Naive B cell (primary cell): ENCODE results near the gene VCAN. TPM values are rescaled to one million over a fixed set of nuclear protein-coding genes. Genes with fewer than 3 reads are reported as not detected.

Experiments used
- ATAC-seq, 2 donors: fragments of 150-1000 bp; cut with Tn5 transposase; 2 replicates each; pipeline ENCODE4 v1.10.0; 2021; ENCODE audit warnings: low read depth in 2 of 2, mild to moderate bottlenecking in 2 of 2, moderate library complexity in 2 of 2
- DNase-seq: peaks from one replicate; pipeline ENCODE4 v3.0.0; 2022
- H3K27ac Mint-ChIP-seq, 6 donors: one replicate each; pipeline ENCODE4 v1.8.0; 2020 to 2022; ENCODE audit warnings: mild to moderate bottlenecking in 6 of 6, mixed read lengths in 6 of 6, moderate library complexity in 5 of 6, inconsistent platforms in 2 of 6
- H3K27me3 Mint-ChIP-seq, 3 donors: one replicate each; pipeline ENCODE4 v1.8.0; 2021 to 2022; ENCODE audit warnings: mixed read lengths in 3 of 3, mild to moderate bottlenecking in 1 of 3
- H3K36me3 Mint-ChIP-seq, 2 donors: one replicate each; pipeline ENCODE4 v1.8.0; 2020 to 2022; ENCODE audit warnings: mixed read lengths in 2 of 2, inconsistent platforms in 1 of 2, mild to moderate bottlenecking in 1 of 2
- H3K4me1 Mint-ChIP-seq, 3 donors: one replicate each; pipeline ENCODE4 v1.8.0; 2020 to 2022; ENCODE audit warnings: mixed read lengths in 3 of 3, inconsistent platforms in 1 of 3, mild to moderate bottlenecking in 1 of 3, moderate library complexity in 1 of 3
- H3K4me3 Mint-ChIP-seq, 8 donors: one replicate each; pipeline ENCODE4 v1.8.0; 2020 to 2022; ENCODE audit warnings: mild to moderate bottlenecking in 8 of 8, mixed read lengths in 8 of 8, moderate library complexity in 8 of 8, inconsistent platforms in 2 of 8
- H3K9me3 Mint-ChIP-seq, 7 donors: one replicate each; pipeline ENCODE4 v1.8.0; 2020 to 2022; ENCODE audit warnings: mixed read lengths in 7 of 7, mild to moderate bottlenecking in 5 of 7, inconsistent platforms in 2 of 7, moderate library complexity in 1 of 7
- polyA plus RNA-seq, 6 donors: library from polyadenylated mRNA; unstranded; fragments of 300-500 nt; fragmentation: Illumina TruSeq; gene quantifications; one replicate each; pipeline ENCODE4 v1.2.3, GENCODE V29; 2021; ENCODE audit warnings: low read depth in 6 of 6

The VCAN gene
- polyA plus RNA-seq, 6 donors from 2014 or later: 0.28 to 2.1 (median 0.66) TPM

DNA sequence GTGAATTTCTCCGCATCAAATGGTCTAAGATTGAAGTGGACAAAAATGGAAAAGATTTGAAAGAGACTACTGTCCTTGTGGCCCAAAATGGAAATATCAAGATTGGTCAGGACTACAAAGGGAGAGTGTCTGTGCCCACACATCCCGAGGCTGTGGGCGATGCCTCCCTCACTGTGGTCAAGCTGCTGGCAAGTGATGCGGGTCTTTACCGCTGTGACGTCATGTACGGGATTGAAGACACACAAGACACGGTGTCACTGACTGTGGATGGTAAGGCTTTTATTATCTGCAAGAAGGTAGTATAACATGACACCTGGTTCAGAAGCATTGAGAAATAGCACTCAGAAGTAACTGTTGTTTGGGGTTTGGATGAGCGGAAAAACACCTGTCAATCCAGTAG, 18.7 kb downstream of the VCAN start:
- ATAC-seq (no peak), DNase-seq (no peak)
- Mint-ChIP-seq H3K27me3 (peaks cover 4 to 16% (median 9%) of the 10 kb centered on the region in 3 donors), H3K9me3 (peaks cover 0 to 4% (median 0%) of the 10 kb centered on the region in 7 donors), H3K36me3 (no peaks in the 10 kb centered on the region), H3K27ac (no peak overlapping the region), H3K4me1 (no peaks in the 10 kb centered on the region), H3K4me3 (no peak overlapping the region)

DNA sequence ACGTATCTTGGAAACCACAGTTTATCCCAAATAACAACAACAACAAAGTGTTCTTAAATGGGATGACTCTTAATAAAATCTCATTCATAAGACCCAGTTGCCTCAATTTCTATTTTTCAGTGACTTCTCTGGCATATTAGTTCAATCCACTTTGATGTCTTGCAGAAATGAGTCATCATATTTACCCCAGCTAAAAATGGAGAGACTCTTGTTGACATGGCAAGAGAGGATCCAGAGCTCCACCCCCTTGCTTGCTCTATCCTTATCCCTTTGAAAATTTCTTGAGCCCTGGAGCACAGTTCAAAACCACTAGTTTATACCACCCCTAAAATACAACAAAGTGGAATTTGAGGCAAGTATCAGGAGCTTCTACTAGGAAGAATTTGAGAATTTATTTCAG, 20.8 kb downstream of the VCAN start:
- DNase-seq: no peak
- H3K27me3 Mint-ChIP-seq: peaks cover 4 to 13% (median 9%) of the 10 kb centered on the region in 3 donors

DNA sequence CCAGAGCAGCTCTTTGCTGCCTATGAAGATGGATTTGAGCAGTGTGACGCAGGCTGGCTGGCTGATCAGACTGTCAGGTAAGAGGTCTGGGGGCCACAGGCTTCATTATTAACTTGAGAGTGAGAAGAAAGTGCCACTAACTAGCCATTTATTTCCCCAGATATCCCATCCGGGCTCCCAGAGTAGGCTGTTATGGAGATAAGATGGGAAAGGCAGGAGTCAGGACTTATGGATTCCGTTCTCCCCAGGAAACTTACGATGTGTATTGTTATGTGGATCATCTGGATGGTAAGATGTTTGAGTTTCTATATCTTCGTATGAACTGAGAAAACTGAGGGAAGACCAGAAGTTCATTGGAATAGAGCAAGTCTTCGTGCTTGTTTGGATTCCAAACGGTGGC, 22.1 kb downstream of the VCAN start:
- no peak overlapping the region for H3K4me3 Mint-ChIP-seq
- peaks cover 4 to 13% (median 9%) of the 10 kb centered on the region in 3 donors for H3K27me3 Mint-ChIP-seq
- no peaks in the 10 kb centered on the region for H3K36me3 Mint-ChIP-seq
- peaks cover 0 to 5% (median 0%) of the 10 kb centered on the region in 7 donors for H3K9me3 Mint-ChIP-seq
- H3K4me1 Mint-ChIP-seq: no peaks in the 10 kb centered on the region
- no peak for ATAC-seq
- DNase-seq: no peak
- H3K27ac Mint-ChIP-seq: no peak overlapping the region

More for the DNA sequence above, 20.8 kb downstream of the VCAN start:
- peaks cover 0 to 2% (median 0%) of the 10 kb centered on the region in 7 donors for H3K9me3 Mint-ChIP-seq
- H3K36me3 Mint-ChIP-seq: no peaks in the 10 kb centered on the region
- H3K27ac Mint-ChIP-seq: peak overlapping the region in 1 of 6 donors; percentile 42
- no peak overlapping the region for H3K4me3 Mint-ChIP-seq
- H3K4me1 Mint-ChIP-seq: no peaks in the 10 kb centered on the region
- no peak for ATAC-seq

DNA sequence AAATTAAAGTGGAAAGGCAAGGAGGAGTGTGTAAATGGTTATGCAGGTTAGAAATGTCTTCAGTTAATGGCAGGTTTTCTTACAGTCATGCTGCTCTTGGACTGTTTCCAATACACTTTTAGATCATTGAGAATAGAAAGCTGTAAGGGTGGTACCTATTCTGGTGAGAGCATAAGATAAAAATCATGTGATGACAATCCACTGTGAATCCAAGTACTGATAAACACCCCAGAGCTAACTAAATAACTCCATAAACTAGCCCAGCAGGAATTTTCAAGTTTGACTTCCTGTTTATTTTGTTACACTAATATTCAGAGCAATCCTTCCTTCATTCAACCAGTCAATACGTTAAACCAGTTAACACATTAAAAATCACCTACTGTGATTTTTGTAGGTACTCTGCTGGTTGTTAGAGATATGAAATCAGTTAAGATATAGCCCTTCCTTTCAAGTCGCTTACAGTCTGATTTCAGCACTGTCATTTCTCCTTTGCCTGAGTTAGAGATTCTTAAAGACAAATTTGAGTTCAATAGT, 22.6 kb downstream of the VCAN start:
- no peak for ATAC-seq
- H3K27ac Mint-ChIP-seq: no peak overlapping the region
- H3K27me3 Mint-ChIP-seq: peaks cover 4 to 13% (median 9%) of the 10 kb centered on the region in 3 donors
- no peak overlapping the region for H3K4me3 Mint-ChIP-seq
- no peak for DNase-seq
- H3K4me1 Mint-ChIP-seq: no peaks in the 10 kb centered on the region
- H3K36me3 Mint-ChIP-seq: no peaks in the 10 kb centered on the region
- peaks cover 0 to 5% (median 0%) of the 10 kb centered on the region in 7 donors for H3K9me3 Mint-ChIP-seq

DNA sequence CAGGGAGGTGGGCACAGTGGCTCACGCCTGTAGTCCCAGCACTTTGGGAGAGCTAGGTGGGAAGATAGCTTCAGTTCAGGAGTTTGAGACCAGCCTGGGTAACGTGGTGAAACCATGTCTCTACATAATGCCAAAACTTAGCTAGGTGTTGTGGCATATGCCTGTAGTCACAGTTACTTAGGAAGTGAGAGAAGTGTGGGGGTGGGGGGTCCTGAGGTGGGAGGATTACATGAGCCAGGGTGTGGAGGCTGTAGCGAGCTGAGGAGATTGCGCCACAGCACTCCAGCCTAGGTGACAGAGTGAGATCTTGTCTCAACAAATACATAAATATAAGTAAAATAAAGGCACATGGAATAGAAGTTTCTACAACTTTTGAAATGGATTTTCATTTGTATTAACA, 23.1 kb downstream of the VCAN start:
- H3K27me3 Mint-ChIP-seq: peaks cover 4 to 13% (median 9%) of the 10 kb centered on the region in 3 donors
- no peak for ATAC-seq
- peaks cover 0 to 5% (median 0%) of the 10 kb centered on the region in 7 donors for H3K9me3 Mint-ChIP-seq
- no peak overlapping the region for H3K27ac Mint-ChIP-seq
- H3K4me3 Mint-ChIP-seq: no peak overlapping the region
- H3K36me3 Mint-ChIP-seq: no peaks in the 10 kb centered on the region
- H3K4me1 Mint-ChIP-seq: no peaks in the 10 kb centered on the region
- no peak for DNase-seq

DNA sequence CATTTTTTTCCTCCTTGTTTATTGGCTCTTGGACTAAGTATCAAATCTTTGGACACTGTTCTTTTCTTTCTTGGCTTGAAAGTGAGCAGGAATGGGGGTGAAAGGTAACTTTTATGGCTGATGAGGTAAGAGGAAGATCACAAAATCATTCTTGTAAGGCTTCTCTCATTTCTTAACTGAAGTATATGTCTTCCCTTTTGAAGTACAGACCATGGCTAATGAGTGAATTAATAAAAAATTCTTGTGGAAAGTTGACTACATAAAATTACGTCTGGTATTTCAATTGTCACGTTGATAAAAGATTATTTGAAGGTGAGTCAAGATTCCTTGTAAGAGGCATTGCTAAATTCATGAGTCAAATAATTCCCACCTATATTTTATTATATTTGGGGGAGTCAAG, 25.1 kb downstream of the VCAN start:
- ATAC-seq (no peak), DNase-seq (no peak)
- H3K36me3 Mint-ChIP-seq: no peaks in the 10 kb centered on the region
- peaks cover 0 to 9% (median 3%) of the 10 kb centered on the region in 7 donors for H3K9me3 Mint-ChIP-seq
- peaks cover 0 to 9% (median 9%) of the 10 kb centered on the region in 3 donors for H3K27me3 Mint-ChIP-seq
- H3K4me3 Mint-ChIP-seq: no peak overlapping the region
- no peaks in the 10 kb centered on the region for H3K4me1 Mint-ChIP-seq
- H3K27ac Mint-ChIP-seq: no peak overlapping the region

DNA sequence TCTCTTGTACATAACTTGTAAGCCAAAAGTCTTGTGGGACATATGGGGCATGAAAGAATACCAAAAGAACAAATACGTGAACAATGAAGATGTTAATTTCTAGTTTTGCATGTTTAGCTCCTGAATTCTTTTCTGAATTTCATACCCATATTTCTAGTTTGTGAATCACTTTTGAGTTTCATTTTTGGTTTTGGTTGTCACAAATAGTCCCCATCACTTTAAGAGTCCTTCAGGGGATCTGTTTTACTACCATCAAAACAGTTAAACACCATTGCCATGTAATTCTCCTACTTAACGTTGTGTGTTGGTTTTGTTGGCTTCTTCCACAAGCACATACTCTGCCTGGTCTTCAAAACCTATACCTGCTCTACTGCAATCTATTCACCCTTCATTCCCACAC, 27.0 kb downstream of the VCAN start:
- no peak overlapping the region for H3K4me3 Mint-ChIP-seq
- peaks cover 0 to 4% (median 3%) of the 10 kb centered on the region in 3 donors for H3K27me3 Mint-ChIP-seq
- H3K36me3 Mint-ChIP-seq: no peaks in the 10 kb centered on the region
- ATAC-seq (no peak), DNase-seq (no peak)
- no peaks in the 10 kb centered on the region for H3K4me1 Mint-ChIP-seq
- H3K27ac Mint-ChIP-seq: peak overlapping the region in 1 of 6 donors; percentile 26
- peaks cover 0 to 9% (median 3%) of the 10 kb centered on the region in 7 donors for H3K9me3 Mint-ChIP-seq

DNA sequence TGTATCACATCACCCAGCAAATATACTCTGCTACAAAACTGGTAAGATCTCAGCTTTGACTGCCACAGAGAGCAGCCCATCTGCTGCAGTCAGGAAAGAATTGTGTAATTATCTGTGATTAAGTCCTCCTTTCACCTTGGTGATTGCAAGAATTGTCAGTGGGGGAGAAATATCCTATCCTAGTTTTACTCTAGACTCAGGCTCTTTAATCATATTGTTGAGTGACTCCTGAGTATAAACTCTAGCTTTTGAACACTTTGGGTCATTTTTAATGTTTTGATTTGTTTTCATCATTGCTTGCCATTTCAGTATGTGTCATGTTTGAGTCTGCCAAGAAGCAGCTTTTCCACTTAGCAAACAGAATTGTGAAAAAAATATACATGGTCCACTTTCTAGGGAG, 32.1 kb downstream of the VCAN start:
- DNase-seq: no peak
- no peaks in the 10 kb centered on the region for H3K36me3 Mint-ChIP-seq
- no peak for ATAC-seq
- peaks cover 0 to 6% (median 0%) of the 10 kb centered on the region in 3 donors for H3K27me3 Mint-ChIP-seq
- H3K27ac Mint-ChIP-seq: no peak overlapping the region
- no peaks in the 10 kb centered on the region for H3K4me1 Mint-ChIP-seq
- no peak overlapping the region for H3K4me3 Mint-ChIP-seq
- peaks cover 3 to 23% (median 10%) of the 10 kb centered on the region in 7 donors for H3K9me3 Mint-ChIP-seq

DNA sequence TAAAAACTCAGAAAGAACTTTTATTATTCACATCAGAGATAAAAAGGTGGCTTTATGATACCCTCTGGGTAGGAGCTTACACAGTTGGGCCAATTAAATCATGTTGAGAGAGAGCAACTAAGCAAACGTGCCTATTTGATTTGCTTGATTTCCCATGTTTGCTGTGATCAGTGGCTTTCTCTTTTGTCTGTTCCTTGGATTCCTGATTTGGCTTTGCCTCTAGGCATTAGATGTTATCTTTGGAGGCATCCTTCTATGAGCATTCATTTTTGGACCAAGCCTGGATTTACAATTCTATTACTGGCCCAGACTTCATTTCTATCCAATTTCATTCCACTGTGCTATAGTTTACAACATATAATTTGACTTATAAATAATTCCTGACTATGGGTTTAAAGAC, 35.9 kb downstream of the VCAN start:
- Mint-ChIP-seq H3K4me1 (no peaks in the 10 kb centered on the region), H3K27me3 (peaks cover 0 to 6% (median 0%) of the 10 kb centered on the region in 3 donors), H3K36me3 (no peaks in the 10 kb centered on the region), H3K27ac (no peak overlapping the region), H3K9me3 (peaks cover 0 to 14% (median 7%) of the 10 kb centered on the region in 7 donors), H3K4me3 (no peak overlapping the region)
- ATAC-seq (no peak), DNase-seq (no peak)

DNA sequence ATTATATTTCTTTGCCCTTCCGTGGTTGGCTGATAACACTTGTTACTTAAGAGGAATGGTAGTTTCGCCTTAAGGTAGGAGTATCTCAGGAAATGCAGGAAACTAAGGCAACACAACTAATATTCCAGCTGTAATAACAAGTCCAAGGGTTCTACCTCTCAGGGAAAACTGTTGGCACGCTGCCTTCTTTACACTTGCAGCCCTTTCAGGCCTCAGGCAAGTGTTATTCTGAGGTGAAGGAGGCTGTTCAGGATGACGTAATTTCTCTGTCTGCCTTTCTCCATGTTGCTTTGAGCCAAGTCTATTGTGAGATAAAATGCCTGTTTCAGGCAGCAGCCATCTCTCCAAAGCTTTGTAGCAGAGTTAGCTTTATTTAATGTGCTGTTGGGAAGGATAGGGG, 38.0 kb downstream of the VCAN start:
- Mint-ChIP-seq H3K27me3 (peaks cover 0 to 6% (median 0%) of the 10 kb centered on the region in 3 donors), H3K36me3 (no peaks in the 10 kb centered on the region), H3K27ac (no peak overlapping the region), H3K4me3 (no peak overlapping the region), H3K9me3 (peaks cover 0 to 13% (median 7%) of the 10 kb centered on the region in 7 donors), H3K4me1 (no peaks in the 10 kb centered on the region)
- ATAC-seq: no peak
- no peak for DNase-seq

DNA sequence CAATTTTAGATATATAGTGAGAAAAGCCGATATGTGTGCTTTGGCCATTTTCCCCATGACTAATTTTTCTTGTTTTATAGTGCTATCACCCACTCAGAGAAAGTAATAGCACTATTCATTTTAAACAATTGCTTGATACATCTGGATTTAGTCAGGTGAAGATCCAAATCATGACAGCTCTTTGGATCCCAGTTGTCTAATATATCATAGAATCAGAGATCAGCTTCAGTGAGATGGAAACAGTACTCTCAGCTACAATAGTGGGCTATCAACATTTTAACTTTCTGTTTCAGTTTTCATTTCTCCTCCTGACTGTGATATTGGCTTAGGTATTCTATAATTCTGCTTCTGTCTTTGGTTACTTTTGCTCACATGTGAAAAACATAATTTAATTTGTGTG, 38.7 kb downstream of the VCAN start:
- H3K27me3 Mint-ChIP-seq: peaks cover 0 to 1% (median 0%) of the 10 kb centered on the region in 3 donors
- DNase-seq (no peak), ATAC-seq (no peak)
- no peaks in the 10 kb centered on the region for H3K4me1 Mint-ChIP-seq
- no peak overlapping the region for H3K27ac Mint-ChIP-seq
- H3K9me3 Mint-ChIP-seq: peaks cover 0 to 9% (median 5%) of the 10 kb centered on the region in 7 donors
- H3K4me3 Mint-ChIP-seq: no peak overlapping the region
- no peaks in the 10 kb centered on the region for H3K36me3 Mint-ChIP-seq

DNA sequence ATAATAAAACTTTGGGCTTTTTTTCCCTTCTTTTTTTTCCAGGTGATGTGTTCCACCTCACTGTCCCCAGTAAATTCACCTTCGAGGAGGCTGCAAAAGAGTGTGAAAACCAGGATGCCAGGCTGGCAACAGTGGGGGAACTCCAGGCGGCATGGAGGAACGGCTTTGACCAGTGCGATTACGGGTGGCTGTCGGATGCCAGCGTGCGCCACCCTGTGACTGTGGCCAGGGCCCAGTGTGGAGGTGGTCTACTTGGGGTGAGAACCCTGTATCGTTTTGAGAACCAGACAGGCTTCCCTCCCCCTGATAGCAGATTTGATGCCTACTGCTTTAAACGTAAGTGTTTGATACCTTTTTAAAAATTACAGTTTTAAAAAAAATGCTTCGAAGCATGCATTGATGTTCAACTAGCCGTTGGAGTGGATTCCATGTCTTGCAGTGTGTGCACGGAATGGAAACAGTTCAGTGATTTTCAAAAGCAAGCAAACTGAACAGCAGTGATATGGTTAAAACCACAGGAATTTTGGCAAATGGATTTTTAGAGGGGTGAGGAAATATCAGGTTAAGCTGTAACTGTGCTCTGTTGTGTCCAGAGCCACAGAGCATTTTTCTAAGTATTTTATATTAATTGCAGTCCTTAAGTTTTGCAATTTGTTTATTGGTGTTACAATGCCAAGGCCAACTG, 40.7 kb downstream of the VCAN start:
- no peaks in the 10 kb centered on the region for H3K36me3 Mint-ChIP-seq
- H3K4me3 Mint-ChIP-seq: no peak overlapping the region
- H3K27ac Mint-ChIP-seq: no peak overlapping the region
- H3K27me3 Mint-ChIP-seq: no peaks in the 10 kb centered on the region
- DNase-seq: no peak
- no peaks in the 10 kb centered on the region for H3K9me3 Mint-ChIP-seq
- no peaks in the 10 kb centered on the region for H3K4me1 Mint-ChIP-seq
- no peak for ATAC-seq

DNA sequence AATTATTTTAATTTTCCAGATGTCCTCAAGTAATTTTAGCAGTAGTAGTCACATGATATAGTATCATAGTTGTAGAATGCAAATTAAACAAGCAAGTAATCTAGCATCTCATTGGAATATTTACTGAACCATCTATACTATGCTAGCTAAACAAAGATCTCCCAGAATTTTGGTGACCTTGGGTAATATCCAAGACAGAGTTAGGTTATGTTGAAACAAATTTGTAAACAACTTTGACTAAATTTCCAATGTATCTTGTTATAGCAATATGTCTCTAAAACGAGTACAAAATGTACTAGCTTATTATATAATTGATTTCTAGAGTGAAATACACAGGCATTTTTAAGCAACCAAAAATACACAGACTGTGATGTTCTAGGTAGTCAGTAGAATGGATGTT, 41.5 kb downstream of the VCAN start:
- H3K36me3 Mint-ChIP-seq: no peaks in the 10 kb centered on the region
- no peaks in the 10 kb centered on the region for H3K27me3 Mint-ChIP-seq
- no peaks in the 10 kb centered on the region for H3K9me3 Mint-ChIP-seq
- no peaks in the 10 kb centered on the region for H3K4me1 Mint-ChIP-seq
- ATAC-seq (no peak), DNase-seq (no peak)
- H3K27ac Mint-ChIP-seq: no peak overlapping the region
- H3K4me3 Mint-ChIP-seq: no peak overlapping the region

DNA sequence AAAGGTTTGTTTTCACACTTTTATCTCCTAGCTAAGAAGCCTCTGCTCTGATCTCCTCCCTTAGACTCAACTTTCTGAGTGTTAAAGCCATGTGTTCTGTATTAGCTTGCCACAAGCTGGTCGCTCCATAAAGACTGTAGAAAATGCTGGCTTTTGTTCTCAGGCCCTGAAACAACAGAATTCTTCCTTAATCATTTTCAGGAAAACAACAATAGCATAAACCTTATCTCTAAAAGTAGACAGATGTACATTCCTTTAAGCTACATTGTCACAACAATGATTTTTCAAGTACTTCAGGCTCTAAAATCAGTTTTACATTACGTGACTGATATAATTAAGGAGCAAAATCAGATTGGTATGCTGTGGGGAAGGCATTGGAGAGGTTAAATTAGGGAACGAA, 41.9 kb downstream of the VCAN start:
- no peaks in the 10 kb centered on the region for H3K27me3 Mint-ChIP-seq
- H3K9me3 Mint-ChIP-seq: no peaks in the 10 kb centered on the region
- DNase-seq: no peak
- H3K36me3 Mint-ChIP-seq: no peaks in the 10 kb centered on the region
- H3K4me1 Mint-ChIP-seq: no peaks in the 10 kb centered on the region
- no peak overlapping the region for H3K4me3 Mint-ChIP-seq
- H3K27ac Mint-ChIP-seq: no peak overlapping the region
- ATAC-seq: no peak
